ENCODE results near the gene SEMA4D.

- TF ChIP-seq TAF1 (IDR thresholded peaks at IDR 0.05; ENCODE audit: low read depth) (no peak), TEAD4 (IDR thresholded peaks at IDR 0.05) (no peak), CEBPB (IDR thresholded peaks at IDR 0.05) (no peak), EP300 (IDR thresholded peaks at IDR 0.05; ENCODE audit: borderline replicate concordance) (no peak), YY1 (IDR thresholded peaks at IDR 0.05; ENCODE audit: low read depth) (no peak), USF1 (IDR thresholded peaks at IDR 0.05) (no peak), TCF12 (IDR thresholded peaks at IDR 0.05; ENCODE audit: low read depth) (no peak), RAD21 (IDR thresholded peaks at IDR 0.05; ENCODE audit: low read depth) (no peak), FOXM1 (IDR thresholded peaks at IDR 0.05; ENCODE audit: borderline replicate concordance, low read depth) (no peak), ZBTB7A (IDR thresholded peaks at IDR 0.05; ENCODE audit: low read depth) (no peak), NFIC (IDR thresholded peaks at IDR 0.05) (no peak), EGR1 (IDR thresholded peaks at IDR 0.05) (no peak), REST (IDR thresholded peaks at IDR 0.05; ENCODE audit: low read depth) (no peak)
These were observed 27.1 kb upstream of the SEMA4D start for GRCh38 chr9:89524963-89525362.

All from Ishikawa (cell line).